ENCODE measurements around the gene TSG101.

Gene TSG101

GRCh38 chr11:18526521-18527296, at the start of gene TSG101:
Gene TSG101, minus strand, starts transcription at chr11:18526942. Its CDS starts 126 bp downstream, at chr11:18526816.
- no peak for TF ChIP-seq CTCF (IDR thresholded peaks at IDR 0.05; ENCODE audit: poor library complexity, severe bottlenecking)
- Histone ChIP-seq H3K4me3 (ENCODE audit: severe bottlenecking) (peak within 1 kb of the TSS; percentile 72), H3K36me3 (ENCODE audit: low read depth) (peaks cover 40% of the 10 kb centered on the region), H3K4me1 (ENCODE audit: insufficient read depth, poor library complexity, severe bottlenecking) (peaks cover 18% of the 10 kb centered on the region), H3K9me3 (ENCODE audit: severe bottlenecking) (no peaks in the 10 kb centered on the region), H3K27me3 (ENCODE audit: insufficient read depth, poor library complexity, severe bottlenecking) (no peaks in the 10 kb centered on the region), H3K27ac (ENCODE audit: poor library complexity, severe bottlenecking) (peak within 1 kb of the TSS; percentile 80)
- ATAC-seq (ENCODE audit: low read depth): peak; percentile 91
- DNase-seq (ENCODE audit: low spot score): peak; percentile 91

- H3K27ac ChIP-seq (ENCODE audit: poor library complexity, severe bottlenecking): no peak overlapping the region
- DNase-seq (ENCODE audit: low spot score) (no peak), ATAC-seq (ENCODE audit: low read depth) (no peak)
Measured at GRCh38 chr11:18575361-18575760, 48.6 kb upstream of the TSG101 start.

GRCh38 chr11:18567081-18567480, 40.3 kb upstream of the TSG101 start:
- ATAC-seq (ENCODE audit: low read depth) (no peak), DNase-seq (ENCODE audit: low spot score) (no peak)
- no peak for TF ChIP-seq CTCF (IDR thresholded peaks at IDR 0.05; ENCODE audit: poor library complexity, severe bottlenecking)
- Histone ChIP-seq H3K27me3 (ENCODE audit: insufficient read depth, poor library complexity, severe bottlenecking) (no peaks in the 10 kb centered on the region), H3K4me1 (ENCODE audit: insufficient read depth, poor library complexity, severe bottlenecking) (peaks cover 8% of the 10 kb centered on the region), H3K36me3 (ENCODE audit: low read depth) (peaks cover 65% of the 10 kb centered on the region), H3K27ac (ENCODE audit: poor library complexity, severe bottlenecking) (no peak overlapping the region), H3K9me3 (ENCODE audit: severe bottlenecking) (no peaks in the 10 kb centered on the region), H3K4me3 (ENCODE audit: severe bottlenecking) (no peak overlapping the region)

More at GRCh38 chr11:18575361-18575760, 48.6 kb upstream of the TSG101 start:
- no peaks in the 10 kb centered on the region for H3K9me3 ChIP-seq (ENCODE audit: severe bottlenecking)
- TF ChIP-seq CTCF (IDR thresholded peaks at IDR 0.05; ENCODE audit: poor library complexity, severe bottlenecking): no peak
- peaks cover 54% of the 10 kb centered on the region for H3K36me3 ChIP-seq (ENCODE audit: low read depth)
- H3K4me1 ChIP-seq (ENCODE audit: insufficient read depth, poor library complexity, severe bottlenecking): peaks cover 3% of the 10 kb centered on the region
- no peaks in the 10 kb centered on the region for H3K27me3 ChIP-seq (ENCODE audit: insufficient read depth, poor library complexity, severe bottlenecking)
- no peak overlapping the region for H3K4me3 ChIP-seq (ENCODE audit: severe bottlenecking)

GRCh38 chr11:18566406-18566805, 39.7 kb upstream of the TSG101 start:
- peaks cover 62% of the 10 kb centered on the region for H3K36me3 ChIP-seq (ENCODE audit: low read depth)
- no peak overlapping the region for H3K27ac ChIP-seq (ENCODE audit: poor library complexity, severe bottlenecking)
- DNase-seq (ENCODE audit: low spot score) (no peak), ATAC-seq (ENCODE audit: low read depth) (0 out of 3 replicates have a peak, but pooled peaks have one; percentile 19)
- peaks cover 8% of the 10 kb centered on the region for H3K4me1 ChIP-seq (ENCODE audit: insufficient read depth, poor library complexity, severe bottlenecking)
- no peaks in the 10 kb centered on the region for H3K9me3 ChIP-seq (ENCODE audit: severe bottlenecking)
- no peak for TF ChIP-seq CTCF (IDR thresholded peaks at IDR 0.05; ENCODE audit: poor library complexity, severe bottlenecking)
- no peaks in the 10 kb centered on the region for H3K27me3 ChIP-seq (ENCODE audit: insufficient read depth, poor library complexity, severe bottlenecking)
- no peak overlapping the region for H3K4me3 ChIP-seq (ENCODE audit: severe bottlenecking)

- Histone ChIP-seq H3K36me3 (ENCODE audit: low read depth) (peaks cover 51% of the 10 kb centered on the region), H3K4me3 (ENCODE audit: severe bottlenecking) (no peak overlapping the region), H3K27me3 (ENCODE audit: insufficient read depth, poor library complexity, severe bottlenecking) (no peaks in the 10 kb centered on the region), H3K4me1 (ENCODE audit: insufficient read depth, poor library complexity, severe bottlenecking) (peaks cover 8% of the 10 kb centered on the region), H3K9me3 (ENCODE audit: severe bottlenecking) (no peaks in the 10 kb centered on the region), H3K27ac (ENCODE audit: poor library complexity, severe bottlenecking) (no peak overlapping the region)
- no peak for ATAC-seq (ENCODE audit: low read depth)
- TF ChIP-seq CTCF (IDR thresholded peaks at IDR 0.05; ENCODE audit: poor library complexity, severe bottlenecking): no peak
- DNase-seq (ENCODE audit: low spot score): no peak
Measured at GRCh38 chr11:18564149-18564548, 37.4 kb upstream of the TSG101 start.
